HepG2 (cell line): ENCODE measurements around the gene ZMYM3. TPM values are rescaled to one million over a fixed set of nuclear protein-coding genes. Genes with fewer than 3 reads are reported as not detected.

Experiments used
- AGO1 ChIP-seq: fragments of 200-400 bp; formaldehyde crosslinking; IDR thresholded peaks from 2 replicates; pipeline ENCODE4 v1.6.1; 2017; ENCODE audit warnings: mild to moderate bottlenecking, low read depth, low read length, moderate library complexity; ENCODE audit not compliant: poor library complexity, severe bottlenecking
- ARID3A ChIP-seq: IDR thresholded peaks from 2 replicates; pipeline ENCODE4 v1.6.1; 2012; ENCODE audit warnings: low read depth, low read length, improper control_type of control experiment
- CENPBD1 ChIP-seq: sonication (generic); formaldehyde crosslinking; IDR thresholded peaks from 2 replicates; pipeline ENCODE4 v1.8.0; 2022; ENCODE audit warnings: missing genetic modification reagents, low read depth, mild to moderate bottlenecking, borderline replicate concordance
- DNMT3B ChIP-seq: conservative IDR thresholded peaks from 2 replicates; pipeline ENCODE4 v1.6.1; 2016; ENCODE audit warnings: missing biosample characterization, control low read depth
- HIC2 ChIP-seq: sonication (generic); formaldehyde crosslinking; IDR thresholded peaks from 2 replicates; pipeline ENCODE4 v1.9.0; 2022; ENCODE audit warnings: low read depth, missing genetic modification reagents
- HOXA3 ChIP-seq: sonication (generic); formaldehyde crosslinking; IDR thresholded peaks from 2 replicates; pipeline ENCODE4 v1.5.0; 2020; ENCODE audit warnings: missing genetic modification reagents
- REL ChIP-seq: sonication (generic); formaldehyde crosslinking; conservative IDR thresholded peaks from 2 replicates; pipeline ENCODE4 v1.8.0; 2022; ENCODE audit warnings: mild to moderate bottlenecking, missing genetic modification reagents, moderate library complexity
- SMARCE1 ChIP-seq: fragments of 450-650 bp; IDR thresholded peaks from 2 replicates; pipeline ENCODE4 v1.6.1; 2017; ENCODE audit warnings: borderline replicate concordance
- TOE1 ChIP-seq: sonication (generic); formaldehyde crosslinking; IDR thresholded peaks from 2 replicates; pipeline ENCODE4 v1.4.0; 2020; ENCODE audit warnings: mild to moderate bottlenecking, missing genetic modification reagents
- ZBTB1 ChIP-seq: sonication (generic); formaldehyde crosslinking; IDR thresholded peaks from 2 replicates; pipeline ENCODE4 v1.4.0; 2020; ENCODE audit warnings: missing genetic modification reagents, borderline replicate concordance
- ZBTB25 ChIP-seq: IDR thresholded peaks from 2 replicates; pipeline ENCODE4 v1.6.1; 2018; ENCODE audit warnings: missing genetic modification reagents
- ZC3H13 ChIP-seq: sonication (generic); formaldehyde crosslinking; IDR thresholded peaks from 2 replicates; pipeline ENCODE4 v1.8.1; 2023; ENCODE audit warnings: mild to moderate bottlenecking, missing genetic modification reagents, moderate library complexity
- ZMYM4 ChIP-seq: sonication (generic); formaldehyde crosslinking; IDR thresholded peaks from 2 replicates; pipeline ENCODE4 v1.8.1; 2023; ENCODE audit warnings: mild to moderate bottlenecking, missing genetic modification reagents
- ZNF234 ChIP-seq: sonication (generic); formaldehyde crosslinking; conservative IDR thresholded peaks from 2 replicates; pipeline ENCODE4 v1.5.1; 2020; ENCODE audit warnings: mild to moderate bottlenecking, missing genetic modification reagents
- ZNF256 ChIP-seq: sonication (generic); formaldehyde crosslinking; conservative IDR thresholded peaks from 2 replicates; pipeline ENCODE4 v1.4.0; 2020; ENCODE audit warnings: missing genetic modification reagents
- ZNF577 ChIP-seq: sonication (generic); formaldehyde crosslinking; IDR thresholded peaks from 2 replicates; pipeline ENCODE4 v1.4.0; 2020; ENCODE audit warnings: mild to moderate bottlenecking, low read depth, missing genetic modification reagents, borderline replicate concordance
- ZNF639 ChIP-seq: conservative IDR thresholded peaks from 2 replicates; pipeline ENCODE4 v1.6.1; 2018; ENCODE audit warnings: missing genetic modification reagents
- ZNF660 ChIP-seq: sonication (generic); formaldehyde crosslinking; IDR thresholded peaks from 2 replicates; pipeline ENCODE4 v1.5.1; 2020; ENCODE audit warnings: mild to moderate bottlenecking, low read depth, missing genetic modification reagents, borderline replicate concordance
- ZNF670 ChIP-seq: sonication (generic); formaldehyde crosslinking; IDR thresholded peaks from 2 replicates; pipeline ENCODE4 v1.8.0; 2022; ENCODE audit warnings: mild to moderate bottlenecking, missing genetic modification reagents, borderline replicate concordance
- ZNF761 ChIP-seq: sonication (generic); formaldehyde crosslinking; conservative IDR thresholded peaks from 2 replicates; pipeline ENCODE4 v1.4.0; 2020; ENCODE audit warnings: mild to moderate bottlenecking, missing genetic modification reagents
- ZNF766 ChIP-seq: sonication (generic); formaldehyde crosslinking; IDR thresholded peaks from 2 replicates; pipeline ENCODE4 v1.5.0; 2020; ENCODE audit warnings: missing genetic modification reagents, borderline replicate concordance
- polyA plus RNA-seq, 8 experiments: library from polyadenylated mRNA; depleted of rRNA in 3 of 8; stranded (reverse) in 7 of 8; unstranded in 1 of 8; fragments of >200 nt; fragmentation: Illumina TruSeq in 4 of 8; extraction: Trizol in 4 of 8; gene quantifications; 2 replicates each; pipeline versions ENCODE4 v1.2.1 to v1.2.3, GENCODE V29; 2011 to 2016; ENCODE audit warnings: low read depth in 4 of 8, missing spikeins in 1 of 8, mixed read lengths in 1 of 8; ENCODE audit not compliant: insufficient read depth in 1 of 8
- total RNA-seq, 5 experiments: library from RNA; depleted of rRNA; stranded (reverse); fragments of >200 nt; fragmentation: Illumina TruSeq; extraction: Trizol; gene quantifications; 2 replicates each; pipeline ENCODE4 v1.2.3, GENCODE V29; 2016; ENCODE audit warnings: low read depth in 1 of 5

ZMYM3 gene
- total and polyA plus RNA-seq, 2 of the 13 experiments (the other 11 are each of a cell fraction or from before 2014, with no cell fraction given), result 26.4 to 35.4 TPM

GRCh38 chrX:71217298-71217697 is 36.6 kb downstream of the ZMYM3 start (continued):
- no peak for TF ChIP-seq CENPBD1
- TF ChIP-seq ZBTB25, result no peak
- no peak for TF ChIP-seq ZNF670 (CRISPR knock-in tag)
- no peak for TF ChIP-seq HIC2
- no peak for TF ChIP-seq ZNF766 (CRISPR knock-in tag)
- no peak for TF ChIP-seq ZNF660
- TF ChIP-seq ZC3H13 (CRISPR knock-in tag), result no peak
- no peak for TF ChIP-seq DNMT3B (CRISPR knock-in tag)
- no peak for TF ChIP-seq ZNF234 (CRISPR knock-in tag)
- no peak for TF ChIP-seq ZBTB1 (CRISPR knock-in tag)
- TF ChIP-seq AGO1, result no peak
- TF ChIP-seq REL (CRISPR knock-in tag), result no peak
- TF ChIP-seq ZNF577, result no peak
- 0 out of 2 replicates have a peak, but pooled peaks have one; percentile 17 for TF ChIP-seq HOXA3 (CRISPR knock-in tag)
- no peak for TF ChIP-seq ZNF761 (CRISPR knock-in tag)
- no peak for TF ChIP-seq TOE1 (CRISPR knock-in tag)
- no peak for TF ChIP-seq SMARCE1
- no peak for TF ChIP-seq ZNF639 (CRISPR knock-in tag)
- no peak for TF ChIP-seq ARID3A
- TF ChIP-seq ZMYM4, result no peak
- TF ChIP-seq ZNF256 (CRISPR knock-in tag), result no peak
